GM19043 (cell line): ENCODE data around the gene LAMA5.

Source experiments
- ATAC-seq: cut with Tn5 transposase; IDR thresholded peaks from one replicate; pipeline ENCODE4 v1.9.1; 2021; ENCODE audit warnings: low read depth; ENCODE audit not compliant: unreplicated experiment

The LAMA5 gene

DNA sequence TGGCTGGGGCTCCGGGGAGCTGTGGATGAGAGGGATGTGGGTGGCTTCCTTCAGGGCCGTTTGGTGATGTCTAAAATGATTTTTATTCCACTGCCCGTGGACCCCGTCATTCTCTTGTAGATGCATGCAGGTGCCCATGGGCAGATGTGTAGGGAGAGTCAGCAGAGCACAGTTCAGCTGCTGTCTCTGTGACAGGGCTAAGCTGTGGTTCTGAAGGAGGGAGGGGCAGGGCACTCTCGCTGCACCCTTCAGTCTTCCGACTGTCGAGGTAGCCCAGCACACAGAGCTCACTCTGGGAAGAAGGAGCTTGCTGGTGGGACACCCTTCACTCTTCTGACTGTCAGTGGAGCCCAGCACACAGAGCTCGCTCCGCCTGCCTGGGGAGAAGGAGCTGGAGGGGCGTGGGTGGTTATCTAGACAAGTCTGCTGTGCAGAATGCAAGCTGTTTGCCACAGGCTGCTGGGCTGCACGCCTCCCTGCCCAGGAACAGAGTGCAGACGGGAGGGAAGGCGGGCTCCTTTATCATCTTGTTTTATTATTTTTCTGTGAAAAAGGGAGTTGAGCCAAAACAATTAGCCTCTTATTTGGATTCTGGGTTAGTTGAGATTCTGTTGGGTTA lies 92.7 kb downstream of the LAMA5 start:
- ATAC-seq, result no peak

- ATAC-seq, result no peak
These were observed 93.7 kb downstream of the LAMA5 start for GRCh38 chr20:62273416-62273815.

DNA sequence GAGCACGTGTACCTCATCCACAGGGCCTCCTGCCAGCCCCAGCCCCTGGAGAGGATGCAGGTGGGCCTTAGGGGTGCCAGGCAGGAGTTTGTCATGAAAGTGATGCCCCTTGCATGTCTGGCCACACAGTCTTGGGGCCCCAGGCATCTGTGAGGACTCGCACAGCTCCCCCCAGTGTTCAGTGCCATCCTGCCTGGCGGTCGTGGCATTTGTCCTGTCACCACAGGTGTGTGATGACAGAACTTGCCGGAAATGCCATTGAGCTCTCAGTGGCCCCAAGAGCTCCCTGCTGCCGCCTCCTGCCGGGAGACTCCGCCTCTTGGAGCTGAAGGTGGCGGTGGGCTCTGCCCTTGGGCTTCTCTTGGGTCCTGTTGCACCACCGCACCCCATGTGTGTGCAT lies 94.9 kb downstream of the LAMA5 start:
- no peak for ATAC-seq

- ATAC-seq, result no peak
These were observed 97.2 kb downstream of the LAMA5 start for GRCh38 chr20:62269871-62270270.

GRCh38 chr20:62269378-62269777 lies 97.7 kb downstream of the LAMA5 start:
- ATAC-seq, result no peak

- no peak for ATAC-seq
These were observed 98.7 kb downstream of the LAMA5 start for GRCh38 chr20:62268228-62268900.

DNA sequence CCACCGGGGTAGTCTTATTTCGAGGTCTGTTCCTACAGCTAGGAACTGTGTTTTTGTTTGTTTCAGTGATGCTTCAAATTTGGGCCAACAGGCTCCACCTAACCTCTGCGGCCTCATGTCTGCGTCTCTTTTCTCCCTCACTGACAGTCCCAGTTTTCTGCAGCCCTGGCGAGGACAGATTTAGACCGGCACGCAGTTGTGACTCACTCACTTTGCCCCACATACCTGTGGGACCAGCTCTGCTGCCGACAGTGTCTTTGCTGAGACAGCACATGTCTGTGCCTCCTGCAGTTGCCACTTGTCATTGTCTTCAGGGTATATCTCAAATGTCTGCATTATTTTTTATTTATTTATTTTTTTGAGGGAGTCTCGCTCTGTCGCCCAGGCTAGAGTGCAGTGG lies 99.6 kb downstream of the LAMA5 start:
- ATAC-seq, result no peak

GRCh38 chr20:62266851-62267250 lies 100.3 kb downstream of the LAMA5 start:
- ATAC-seq, result no peak

DNA sequence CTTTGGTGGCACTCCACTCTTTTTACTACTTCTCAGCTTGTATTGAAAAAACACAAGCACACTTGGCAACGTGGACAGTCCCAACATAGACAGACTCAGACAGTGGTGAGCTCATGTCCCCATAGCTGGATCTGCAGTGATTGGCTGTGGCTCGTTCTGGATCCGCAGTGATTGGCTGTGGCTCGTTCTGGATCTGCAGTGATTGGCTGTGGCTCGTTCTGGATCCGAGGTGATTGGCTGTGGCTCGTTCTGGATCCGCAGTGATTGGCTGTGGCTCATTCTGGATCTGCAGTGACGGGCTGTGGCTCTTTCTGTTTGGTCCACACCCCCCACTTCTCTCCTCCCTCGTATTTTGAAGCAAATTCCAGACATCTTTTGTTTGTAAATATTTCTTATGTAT lies 100.8 kb downstream of the LAMA5 start:
- ATAC-seq, result no peak

DNA sequence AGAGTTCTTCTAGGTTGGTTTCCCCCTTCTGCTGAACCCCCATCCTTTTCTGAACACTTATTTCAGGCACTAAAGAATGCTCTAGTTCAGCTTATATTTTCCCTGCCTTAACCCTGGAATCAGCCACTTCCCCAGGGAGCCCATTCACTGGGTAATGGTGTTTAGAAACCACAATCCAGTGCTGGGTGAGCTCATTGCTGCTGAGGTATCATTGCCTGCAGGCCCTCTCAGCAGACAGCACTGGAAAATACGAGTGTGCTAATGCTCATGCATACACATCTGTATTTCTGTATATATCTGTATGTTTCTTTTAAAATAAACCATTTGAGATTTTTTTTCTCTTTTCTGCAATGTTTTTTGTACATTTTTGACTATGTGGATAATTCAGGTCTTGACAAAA lies 101.7 kb downstream of the LAMA5 start:
- ATAC-seq, result no peak

DNA sequence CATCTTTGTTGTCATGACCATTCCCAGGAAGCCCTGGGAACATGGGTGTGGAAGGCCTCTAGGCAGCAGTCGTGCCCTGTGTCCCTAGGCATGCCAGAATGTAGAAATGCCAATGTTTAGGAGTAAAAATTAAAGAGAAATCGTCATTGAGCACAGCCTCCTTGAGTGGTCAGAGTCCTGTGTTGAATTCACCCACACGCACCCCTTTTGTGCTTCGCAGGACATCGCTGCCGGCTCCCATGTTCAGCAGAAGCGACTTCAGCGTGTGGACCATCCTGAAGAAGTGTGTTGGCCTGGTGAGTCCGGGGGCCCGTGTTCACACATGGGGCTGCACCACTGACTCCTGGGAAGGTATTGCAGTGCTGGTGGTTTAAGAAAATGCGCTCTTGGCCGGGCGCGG lies 103.7 kb downstream of the LAMA5 start:
- no peak for ATAC-seq

DNA sequence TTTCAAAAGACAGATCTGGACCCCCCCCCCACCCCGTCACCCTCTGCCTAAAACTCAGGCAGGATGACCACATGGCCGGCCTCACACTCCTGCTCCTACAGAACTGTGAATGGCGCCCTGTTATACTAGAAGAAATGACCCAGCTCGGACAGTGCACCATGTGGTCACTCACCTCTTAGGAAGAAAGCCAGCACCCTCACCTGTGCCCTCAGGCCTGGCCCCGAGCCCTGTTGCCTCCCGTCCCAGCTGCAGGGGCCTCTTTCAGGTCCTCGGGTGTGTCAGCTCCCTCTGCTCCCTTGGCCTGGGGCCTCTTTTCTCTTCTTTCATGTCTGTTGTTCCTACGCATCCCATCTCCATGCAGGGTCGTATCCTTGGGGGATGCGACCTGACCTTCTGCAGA lies 105.0 kb downstream of the LAMA5 start:
- no peak for ATAC-seq

GRCh38 chr20:62259294-62259565 lies 107.9 kb downstream of the LAMA5 start:
- no peak for ATAC-seq
